Anterior cingulate cortex (tissue), 58 donors: Measurements from ENCODE around the gene YIPF5.

Experiments
- DNase-seq, 58 donors: peaks; one replicate each; lab custom pipeline; 2025; lab: John Stamatoyannopoulos, UW

The YIPF5 gene

GRCh38 chr5:144170276-144171024 lies at the start of gene YIPF5, which contains the start of gene KCTD16:
Gene YIPF5 (minus strand): TSS chr5:144170659. CDS start chr5:144169955, 704 bp downstream.
Gene KCTD16 (plus strand): TSS chr5:144170873.
- DNase-seq: peak; percentile 71 to 97 (median 91)

- DNase-seq: no peak
Measured at GRCh38 chr5:144219869-144220268, 49.4 kb upstream of the YIPF5 start.

- no peak for DNase-seq
Measured at GRCh38 chr5:144210655-144211054, 40.2 kb upstream of the YIPF5 start.

- DNase-seq: no peak
Measured at GRCh38 chr5:144209361-144209760, 38.9 kb upstream of the YIPF5 start.

GRCh38 chr5:144207875-144208444 lies 37.5 kb upstream of the YIPF5 start:
- DNase-seq: no peak

- DNase-seq: no peak
Measured at GRCh38 chr5:144206141-144206540, 35.7 kb upstream of the YIPF5 start.

- DNase-seq: peak in 37 of 58 donors; percentile 4 to 63 (median 29)
Measured at GRCh38 chr5:144205141-144205551, 34.7 kb upstream of the YIPF5 start.

GRCh38 chr5:144203750-144204596 lies 33.5 kb upstream of the YIPF5 start:
- DNase-seq: peak in 9 of 58 donors; percentile 3 to 56 (median 25)

- DNase-seq: no peak
Measured at GRCh38 chr5:144202726-144203125, 32.3 kb upstream of the YIPF5 start.

- peak in 19 of 58 donors; percentile 1 to 71 (median 15) for DNase-seq
Measured at GRCh38 chr5:144202072-144202471, 31.6 kb upstream of the YIPF5 start.

GRCh38 chr5:144201588-144201987 lies 31.1 kb upstream of the YIPF5 start:
- DNase-seq: no peak

GRCh38 chr5:144198386-144198785 lies 27.9 kb upstream of the YIPF5 start:
- no peak for DNase-seq

GRCh38 chr5:144196612-144197011 lies 26.2 kb upstream of the YIPF5 start:
- DNase-seq: no peak

- DNase-seq: no peak
Measured at GRCh38 chr5:144195448-144195847, 25.0 kb upstream of the YIPF5 start.

- DNase-seq: no peak
Measured at GRCh38 chr5:144194144-144194543, 23.7 kb upstream of the YIPF5 start.

- DNase-seq: no peak
Measured at GRCh38 chr5:144192661-144193060, 22.2 kb upstream of the YIPF5 start.

GRCh38 chr5:144191998-144192397 lies 21.5 kb upstream of the YIPF5 start:
- DNase-seq: no peak

- no peak for DNase-seq
Measured at GRCh38 chr5:144191531-144191930, 21.1 kb upstream of the YIPF5 start.

- no peak for DNase-seq
Measured at GRCh38 chr5:144189800-144190429, 19.5 kb upstream of the YIPF5 start.

GRCh38 chr5:144187699-144188294 lies 17.3 kb upstream of the YIPF5 start:
- no peak for DNase-seq
